CD4-positive, alpha-beta T cell (primary cell): ENCODE data around the gene LRG1. TPM values are rescaled to one million over a fixed set of nuclear protein-coding genes. Genes with fewer than 3 reads are reported as not detected.

Experiments
- ATAC-seq: fragments of 200-7000 bp; cut with Tn5 transposase; one replicate; pipeline ENCODE4 v1.10.0; 2022; ENCODE audit warnings: mild to moderate bottlenecking; ENCODE audit not compliant: poor library complexity
- CTCF ChIA-PET: fragments of 350-600 bp; sonication (Branson Sonifier 250); formaldehyde crosslinking; loops from one replicate; lab custom pipeline; 2021; ENCODE audit warnings: antibody characterized with exemption, inconsistent platforms; lab: Charles Lee
- POLR2A ChIA-PET: fragments of 350-600 bp; sonication (Branson Sonifier 250); formaldehyde crosslinking; loops from one replicate; lab custom pipeline; 2021; ENCODE audit warnings: antibody characterized with exemption, inconsistent platforms; lab: Charles Lee
- DNase-seq, 14 experiments: peaks; one replicate each; pipeline ENCODE4 v3.0.0-alpha.2; 2013 to 2020; ENCODE audit warnings: mixed read lengths in 2 of 14
- H3K27ac ChIP-seq, 2 donors: one replicate each; pipeline versions ENCODE4 v1.5.1 to v1.7.0; 2013; ENCODE audit warnings: low read length in 2 of 2, low read depth in 1 of 2, mild to moderate bottlenecking in 1 of 2
- H3K27me3 ChIP-seq, 2 experiments: 1 replicate in 1 of 2; 2 replicates in 1 of 2; pipeline versions ENCODE4 v1.6.1 to v1.7.0; 2013; ENCODE audit warnings: low read length in 2 of 2, control low read depth in 1 of 2, mild to moderate bottlenecking in 1 of 2, moderate library complexity in 1 of 2; ENCODE audit not compliant: insufficient read depth in 2 of 2, control insufficient read depth in 1 of 2
- H3K36me3 ChIP-seq: one replicate; pipeline ENCODE4 v1.6.1; 2013; ENCODE audit warnings: low read length, control low read depth; ENCODE audit not compliant: insufficient read depth
- H3K4me1 ChIP-seq: one replicate; pipeline ENCODE4 v1.6.1; 2013; ENCODE audit warnings: low read length, control low read depth; ENCODE audit not compliant: insufficient read depth
- H3K4me3 ChIP-seq: one replicate; pipeline ENCODE4 v1.5.1; 2013; ENCODE audit warnings: mild to moderate bottlenecking, low read length, moderate library complexity
- H3K9me3 ChIP-seq, 2 experiments: 1 replicate in 1 of 2; 2 replicates in 1 of 2; pipeline versions ENCODE4 v1.6.1 to v1.7.0; 2013; ENCODE audit warnings: low read length in 2 of 2, mild to moderate bottlenecking in 2 of 2, control low read depth in 1 of 2, moderate library complexity in 1 of 2; ENCODE audit not compliant: control insufficient read depth in 1 of 2, insufficient read depth in 1 of 2
- H3K27ac Mint-ChIP-seq: one replicate; pipeline ENCODE4 v1.8.0; 2020; ENCODE audit warnings: mixed read lengths
- H3K27me3 Mint-ChIP-seq: one replicate; pipeline ENCODE4 v1.8.0; 2021; ENCODE audit warnings: mixed read lengths
- H3K36me3 Mint-ChIP-seq: one replicate; pipeline ENCODE4 v1.8.0; 2021; ENCODE audit warnings: low read depth, mixed read lengths
- H3K4me1 Mint-ChIP-seq: one replicate; pipeline ENCODE4 v1.8.0; 2021; ENCODE audit warnings: low read depth, mixed read lengths
- H3K4me3 Mint-ChIP-seq: one replicate; pipeline ENCODE4 v1.8.0; 2020; ENCODE audit warnings: mild to moderate bottlenecking, mixed read lengths
- H3K9me3 Mint-ChIP-seq: one replicate; pipeline ENCODE4 v1.8.0; 2020; ENCODE audit warnings: mixed read lengths
- intact Hi-C, 2 experiments: fragments of 100-400 bp; cut with DNase I in 1 of 2; cut with micrococcal nuclease in 1 of 2; formaldehyde crosslinking; loops; one replicate each; pipeline versions ENCODE4 v1.15.1 to v1.9.0; 2023 to 2025; cut with DNase I, micrococcal nuclease
- total RNA-seq, 174 experiments: library from RNA in 2 of 174; stranded (reverse) in 2 of 174; gene quantifications; one replicate each; pipeline ENCODE4 v1.2.3 and lab custom pipeline; 2021 to 2026
- TF ChIP-seq, protein P1 (sequence below): fragments of 200-600 bp; IDR thresholded peaks from one replicate; pipeline ENCODE4 v1.8.0; 2022; ENCODE audit warnings: antibody characterized with exemption, mild to moderate bottlenecking

Gene LRG1
- total RNA-seq, 2 experiments from 2014 or later: not detected

GRCh38 chr19:4516939-4517300 is 22.9 kb downstream of the LRG1 start:
- no peaks in the 10 kb centered on the region for H3K27me3 ChIP-seq
- no peaks in the 10 kb centered on the region for H3K27me3 Mint-ChIP-seq
- peaks cover 0 to 12% of the 10 kb centered on the region in 2 experiments for H3K9me3 ChIP-seq
- TF ChIP-seq, protein P1, sequence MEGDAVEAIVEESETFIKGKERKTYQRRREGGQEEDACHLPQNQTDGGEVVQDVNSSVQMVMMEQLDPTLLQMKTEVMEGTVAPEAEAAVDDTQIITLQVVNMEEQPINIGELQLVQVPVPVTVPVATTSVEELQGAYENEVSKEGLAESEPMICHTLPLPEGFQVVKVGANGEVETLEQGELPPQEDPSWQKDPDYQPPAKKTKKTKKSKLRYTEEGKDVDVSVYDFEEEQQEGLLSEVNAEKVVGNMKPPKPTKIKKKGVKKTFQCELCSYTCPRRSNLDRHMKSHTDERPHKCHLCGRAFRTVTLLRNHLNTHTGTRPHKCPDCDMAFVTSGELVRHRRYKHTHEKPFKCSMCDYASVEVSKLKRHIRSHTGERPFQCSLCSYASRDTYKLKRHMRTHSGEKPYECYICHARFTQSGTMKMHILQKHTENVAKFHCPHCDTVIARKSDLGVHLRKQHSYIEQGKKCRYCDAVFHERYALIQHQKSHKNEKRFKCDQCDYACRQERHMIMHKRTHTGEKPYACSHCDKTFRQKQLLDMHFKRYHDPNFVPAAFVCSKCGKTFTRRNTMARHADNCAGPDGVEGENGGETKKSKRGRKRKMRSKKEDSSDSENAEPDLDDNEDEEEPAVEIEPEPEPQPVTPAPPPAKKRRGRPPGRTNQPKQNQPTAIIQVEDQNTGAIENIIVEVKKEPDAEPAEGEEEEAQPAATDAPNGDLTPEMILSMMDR: no peak
- POLR2A ChIA-PET: no interaction called here
- H3K4me1 ChIP-seq: no peaks in the 10 kb centered on the region
- no peaks in the 10 kb centered on the region for H3K36me3 ChIP-seq
- H3K4me1 Mint-ChIP-seq: no peaks in the 10 kb centered on the region
- intact Hi-C loops: no loop called here
- DNase-seq (no peak), ATAC-seq (no peak)
- H3K9me3 Mint-ChIP-seq: no peaks in the 10 kb centered on the region
- no peak overlapping the region for H3K27ac ChIP-seq
- no peak overlapping the region for H3K4me3 Mint-ChIP-seq
- no peak overlapping the region for H3K27ac Mint-ChIP-seq
- H3K36me3 Mint-ChIP-seq: no peaks in the 10 kb centered on the region
- H3K4me3 ChIP-seq: no peak overlapping the region
- CTCF ChIA-PET: interaction anchor here (1.2 kb wide), 1 partner anchor 8 kb away, joined by 4 read pairs; no protein-coding TSS in a partner anchor

GRCh38 chr19:4516199-4516938 is 23.5 kb downstream of the LRG1 start:
- intact Hi-C loops: no loop called here
- TF ChIP-seq, protein P1: no peak
- Mint-ChIP-seq H3K27me3 (no peaks in the 10 kb centered on the region), H3K9me3 (no peaks in the 10 kb centered on the region), H3K27ac (no peak overlapping the region), H3K4me1 (no peaks in the 10 kb centered on the region), H3K36me3 (no peaks in the 10 kb centered on the region), H3K4me3 (no peak overlapping the region)
- DNase-seq (no peak), ATAC-seq (no peak)
- Histone ChIP-seq H3K4me1 (no peaks in the 10 kb centered on the region), H3K4me3 (no peak overlapping the region), H3K27ac (no peak overlapping the region), H3K27me3 (no peaks in the 10 kb centered on the region), H3K9me3 (peaks cover 0 to 12% of the 10 kb centered on the region in 2 experiments), H3K36me3 (no peaks in the 10 kb centered on the region)
- POLR2A ChIA-PET: no interaction called here
- CTCF ChIA-PET: interaction anchor here (1.2 kb wide), 1 partner anchor 9 kb away, joined by 4 read pairs; no protein-coding TSS in a partner anchor

DNA sequence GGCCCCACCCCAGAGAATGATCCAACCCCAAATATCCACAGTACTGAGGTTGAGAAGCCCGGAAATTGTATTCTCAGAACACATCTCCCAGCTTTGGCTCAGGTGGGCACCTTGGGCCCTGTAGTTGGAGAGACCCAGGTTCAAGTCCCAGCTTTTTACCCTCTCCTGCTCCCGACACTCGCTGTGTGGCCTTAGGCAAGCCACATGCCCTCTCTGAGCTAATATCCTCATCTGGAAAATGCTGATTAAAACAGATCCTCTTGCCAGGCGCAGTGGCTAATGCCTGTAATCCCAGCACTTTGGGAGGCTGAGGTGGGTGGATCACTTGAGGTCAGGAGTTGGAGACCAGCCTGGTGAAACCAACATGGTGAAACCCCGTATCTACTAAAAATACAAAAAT is 24.1 kb downstream of the LRG1 start:
- Histone ChIP-seq H3K27ac (no peak overlapping the region), H3K36me3 (no peaks in the 10 kb centered on the region), H3K27me3 (no peaks in the 10 kb centered on the region), H3K4me1 (no peaks in the 10 kb centered on the region), H3K4me3 (no peak overlapping the region), H3K9me3 (peaks cover 0 to 13% of the 10 kb centered on the region in 2 experiments)
- ATAC-seq (no peak), DNase-seq (no peak)
- intact Hi-C loops: no loop called here
- Mint-ChIP-seq H3K27me3 (no peaks in the 10 kb centered on the region), H3K4me3 (no peak overlapping the region), H3K9me3 (no peaks in the 10 kb centered on the region), H3K27ac (no peak overlapping the region), H3K36me3 (no peaks in the 10 kb centered on the region), H3K4me1 (no peaks in the 10 kb centered on the region)
- TF ChIP-seq, protein P1: no peak
- ChIA-PET POLR2A (no interaction called here), CTCF (interaction anchor here (1.2 kb wide), 1 partner anchor 10 kb away, joined by 4 read pairs; no protein-coding TSS in a partner anchor)
